H1 (cell line): Measurements from ENCODE around the gene SCGB1A1. TPM values are rescaled to one million over a fixed set of nuclear protein-coding genes. Genes with fewer than 3 reads are reported as not detected.

Experiments used
- polyA plus RNA-seq, 7 experiments: library from polyadenylated mRNA; depleted of rRNA in 3 of 7; stranded (reverse) in 5 of 7; unstranded in 2 of 7; fragments of >200 nt in 5 of 7; fragments of 200-250 nt in 2 of 7; gene quantifications; 1 replicate in 5 of 7; 2 replicates in 1 of 7; 4 replicates in 1 of 7; pipeline versions ENCODE4 v1.2.1 to v1.2.3, GENCODE V29; 2011 to 2013; ENCODE audit warnings: missing spikeins in 2 of 7, mixed read lengths in 2 of 7
- total RNA-seq: library from RNA; stranded (reverse); fragmentation: NEBNext Ultra II Directional; extraction: Animal tissue kit (Norgen Biotek cat#: 25700); gene quantifications from 2 replicates; pipeline ENCODE4 v1.2.1, GENCODE V29; 2021
- TF ChIP-seq, protein P1 (sequence below): fragments of 300-600 bp; sonication (generic); IDR thresholded peaks from 2 replicates; pipeline ENCODE4 v1.7.1; 2012; ENCODE audit warnings: low read length, moderate library complexity, mild to moderate bottlenecking, inconsistent platforms; ENCODE audit not compliant: insufficient replicate concordance

The SCGB1A1 gene
- total and polyA plus RNA-seq, 2 of the 8 experiments (the other 6 are each of a cell fraction or from before 2014, with no cell fraction given): not detected

DNA sequence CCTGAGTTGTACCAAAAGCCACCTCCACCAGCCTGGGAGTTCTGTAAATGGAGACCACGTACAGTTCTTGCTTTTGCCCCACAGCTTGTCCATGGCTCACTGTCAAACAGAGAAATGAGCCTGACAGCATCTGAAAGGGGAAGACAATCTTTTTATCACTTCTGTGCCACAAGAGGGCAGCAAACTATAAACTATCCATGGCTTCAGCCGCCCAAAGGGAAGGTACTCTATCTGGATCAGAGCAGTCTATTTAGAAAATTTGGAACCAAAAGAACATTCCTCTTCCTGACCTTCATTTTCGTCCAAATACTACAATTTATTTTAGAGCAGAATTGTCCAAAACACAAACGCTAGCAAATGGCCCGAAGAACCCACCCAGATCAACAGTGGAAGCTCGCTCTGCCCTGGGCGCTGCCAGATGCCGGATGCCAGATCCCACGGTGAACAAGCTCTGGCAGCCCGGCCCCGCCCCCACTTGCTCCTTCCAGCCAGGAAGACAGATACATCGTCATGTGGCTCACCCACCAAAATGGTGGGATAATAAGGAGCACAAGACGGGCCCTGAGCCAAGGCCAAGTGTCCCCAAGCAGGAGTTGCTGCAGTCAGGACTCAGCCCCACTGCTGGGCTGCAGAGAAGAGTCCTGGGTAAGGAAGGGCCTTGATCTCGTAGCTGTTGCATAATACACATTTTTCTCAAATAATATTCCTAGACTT is 23.9 kb upstream of the SCGB1A1 start (continued):
- TF ChIP-seq, protein P1, sequence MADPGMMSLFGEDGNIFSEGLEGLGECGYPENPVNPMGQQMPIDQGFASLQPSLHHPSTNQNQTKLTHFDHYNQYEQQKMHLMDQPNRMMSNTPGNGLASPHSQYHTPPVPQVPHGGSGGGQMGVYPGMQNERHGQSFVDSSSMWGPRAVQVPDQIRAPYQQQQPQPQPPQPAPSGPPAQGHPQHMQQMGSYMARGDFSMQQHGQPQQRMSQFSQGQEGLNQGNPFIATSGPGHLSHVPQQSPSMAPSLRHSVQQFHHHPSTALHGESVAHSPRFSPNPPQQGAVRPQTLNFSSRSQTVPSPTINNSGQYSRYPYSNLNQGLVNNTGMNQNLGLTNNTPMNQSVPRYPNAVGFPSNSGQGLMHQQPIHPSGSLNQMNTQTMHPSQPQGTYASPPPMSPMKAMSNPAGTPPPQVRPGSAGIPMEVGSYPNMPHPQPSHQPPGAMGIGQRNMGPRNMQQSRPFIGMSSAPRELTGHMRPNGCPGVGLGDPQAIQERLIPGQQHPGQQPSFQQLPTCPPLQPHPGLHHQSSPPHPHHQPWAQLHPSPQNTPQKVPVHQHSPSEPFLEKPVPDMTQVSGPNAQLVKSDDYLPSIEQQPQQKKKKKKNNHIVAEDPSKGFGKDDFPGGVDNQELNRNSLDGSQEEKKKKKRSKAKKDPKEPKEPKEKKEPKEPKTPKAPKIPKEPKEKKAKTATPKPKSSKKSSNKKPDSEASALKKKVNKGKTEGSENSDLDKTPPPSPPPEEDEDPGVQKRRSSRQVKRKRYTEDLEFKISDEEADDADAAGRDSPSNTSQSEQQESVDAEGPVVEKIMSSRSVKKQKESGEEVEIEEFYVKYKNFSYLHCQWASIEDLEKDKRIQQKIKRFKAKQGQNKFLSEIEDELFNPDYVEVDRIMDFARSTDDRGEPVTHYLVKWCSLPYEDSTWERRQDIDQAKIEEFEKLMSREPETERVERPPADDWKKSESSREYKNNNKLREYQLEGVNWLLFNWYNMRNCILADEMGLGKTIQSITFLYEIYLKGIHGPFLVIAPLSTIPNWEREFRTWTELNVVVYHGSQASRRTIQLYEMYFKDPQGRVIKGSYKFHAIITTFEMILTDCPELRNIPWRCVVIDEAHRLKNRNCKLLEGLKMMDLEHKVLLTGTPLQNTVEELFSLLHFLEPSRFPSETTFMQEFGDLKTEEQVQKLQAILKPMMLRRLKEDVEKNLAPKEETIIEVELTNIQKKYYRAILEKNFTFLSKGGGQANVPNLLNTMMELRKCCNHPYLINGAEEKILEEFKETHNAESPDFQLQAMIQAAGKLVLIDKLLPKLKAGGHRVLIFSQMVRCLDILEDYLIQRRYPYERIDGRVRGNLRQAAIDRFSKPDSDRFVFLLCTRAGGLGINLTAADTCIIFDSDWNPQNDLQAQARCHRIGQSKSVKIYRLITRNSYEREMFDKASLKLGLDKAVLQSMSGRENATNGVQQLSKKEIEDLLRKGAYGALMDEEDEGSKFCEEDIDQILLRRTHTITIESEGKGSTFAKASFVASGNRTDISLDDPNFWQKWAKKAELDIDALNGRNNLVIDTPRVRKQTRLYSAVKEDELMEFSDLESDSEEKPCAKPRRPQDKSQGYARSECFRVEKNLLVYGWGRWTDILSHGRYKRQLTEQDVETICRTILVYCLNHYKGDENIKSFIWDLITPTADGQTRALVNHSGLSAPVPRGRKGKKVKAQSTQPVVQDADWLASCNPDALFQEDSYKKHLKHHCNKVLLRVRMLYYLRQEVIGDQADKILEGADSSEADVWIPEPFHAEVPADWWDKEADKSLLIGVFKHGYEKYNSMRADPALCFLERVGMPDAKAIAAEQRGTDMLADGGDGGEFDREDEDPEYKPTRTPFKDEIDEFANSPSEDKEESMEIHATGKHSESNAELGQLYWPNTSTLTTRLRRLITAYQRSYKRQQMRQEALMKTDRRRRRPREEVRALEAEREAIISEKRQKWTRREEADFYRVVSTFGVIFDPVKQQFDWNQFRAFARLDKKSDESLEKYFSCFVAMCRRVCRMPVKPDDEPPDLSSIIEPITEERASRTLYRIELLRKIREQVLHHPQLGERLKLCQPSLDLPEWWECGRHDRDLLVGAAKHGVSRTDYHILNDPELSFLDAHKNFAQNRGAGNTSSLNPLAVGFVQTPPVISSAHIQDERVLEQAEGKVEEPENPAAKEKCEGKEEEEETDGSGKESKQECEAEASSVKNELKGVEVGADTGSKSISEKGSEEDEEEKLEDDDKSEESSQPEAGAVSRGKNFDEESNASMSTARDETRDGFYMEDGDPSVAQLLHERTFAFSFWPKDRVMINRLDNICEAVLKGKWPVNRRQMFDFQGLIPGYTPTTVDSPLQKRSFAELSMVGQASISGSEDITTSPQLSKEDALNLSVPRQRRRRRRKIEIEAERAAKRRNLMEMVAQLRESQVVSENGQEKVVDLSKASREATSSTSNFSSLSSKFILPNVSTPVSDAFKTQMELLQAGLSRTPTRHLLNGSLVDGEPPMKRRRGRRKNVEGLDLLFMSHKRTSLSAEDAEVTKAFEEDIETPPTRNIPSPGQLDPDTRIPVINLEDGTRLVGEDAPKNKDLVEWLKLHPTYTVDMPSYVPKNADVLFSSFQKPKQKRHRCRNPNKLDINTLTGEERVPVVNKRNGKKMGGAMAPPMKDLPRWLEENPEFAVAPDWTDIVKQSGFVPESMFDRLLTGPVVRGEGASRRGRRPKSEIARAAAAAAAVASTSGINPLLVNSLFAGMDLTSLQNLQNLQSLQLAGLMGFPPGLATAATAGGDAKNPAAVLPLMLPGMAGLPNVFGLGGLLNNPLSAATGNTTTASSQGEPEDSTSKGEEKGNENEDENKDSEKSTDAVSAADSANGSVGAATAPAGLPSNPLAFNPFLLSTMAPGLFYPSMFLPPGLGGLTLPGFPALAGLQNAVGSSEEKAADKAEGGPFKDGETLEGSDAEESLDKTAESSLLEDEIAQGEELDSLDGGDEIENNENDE: no peak
